Stimulated activated CD4-positive, alpha-beta T cell treated with anti-CD3 and anti-CD28 coated beads, Interleukin-4, amount 100 ng/mL, for 48 hours (primary cell): Measurements from ENCODE around the gene DRC7.
"Not testable (repeated sequence)": the region's sequence is repeated elsewhere in the genome, so short reads cannot be mapped to it uniquely, and the experiment has no call there.

Experiments used
- DNase-seq, 2 donors: peaks; one replicate each; pipeline ENCODE4 v3.0.0-alpha.2; 2020; ENCODE audit warnings: low read depth in 2 of 2

Gene DRC7

DNA sequence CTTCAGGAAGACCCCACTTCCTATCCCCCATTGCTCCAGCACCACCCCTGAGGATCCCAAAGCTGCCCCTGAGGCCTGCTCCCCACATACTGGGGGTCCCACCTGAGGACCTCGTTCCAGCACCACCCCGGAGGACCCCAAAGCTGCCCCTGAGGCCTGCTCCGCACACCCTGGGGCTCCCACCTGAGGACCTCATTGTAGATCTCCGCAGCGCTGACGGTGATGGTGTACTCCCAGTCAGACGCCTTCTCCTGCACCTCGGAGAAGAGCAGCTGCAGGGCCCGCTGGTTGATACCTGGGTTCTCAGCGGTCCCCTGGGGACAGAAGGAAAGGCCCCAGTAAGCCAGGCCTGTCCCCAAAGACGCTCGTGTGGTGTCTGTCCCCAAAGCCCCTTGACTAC, 67.4 kb downstream of the DRC7 start:
- DNase-seq: no peak

DNA sequence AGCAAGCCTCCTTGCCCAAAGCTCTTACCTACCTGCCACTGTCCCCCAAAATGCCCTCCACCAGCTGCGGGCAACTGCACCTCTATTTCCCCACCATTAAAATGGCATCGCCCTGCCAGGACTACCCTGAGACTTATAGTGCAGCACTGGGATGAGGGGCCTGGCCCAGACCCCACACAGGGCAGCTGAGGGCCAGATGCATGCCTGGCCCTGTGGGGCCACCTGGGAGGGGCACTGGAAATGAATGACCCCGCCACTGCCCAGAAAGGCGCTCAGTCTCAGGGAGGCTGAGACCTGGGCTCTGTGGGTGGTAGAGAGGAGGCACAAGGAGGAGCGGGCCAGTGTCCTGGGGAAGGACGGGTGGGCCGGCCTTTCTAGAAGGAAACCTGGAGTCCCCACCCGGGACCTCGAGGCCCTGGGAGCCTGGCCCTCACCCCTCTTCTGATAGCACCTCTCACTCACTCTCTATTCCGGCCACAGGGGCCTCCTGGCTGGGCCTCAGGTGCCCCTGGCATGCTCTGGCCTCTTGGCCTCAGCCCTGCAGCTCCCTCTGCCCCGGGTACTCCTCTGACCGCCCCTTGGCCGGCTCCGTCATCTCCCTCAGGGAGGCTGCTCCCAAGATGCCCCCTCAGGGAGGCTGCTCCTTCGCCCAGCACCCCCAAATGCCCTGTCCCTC, 67.9 kb downstream of the DRC7 start:
- no peak for DNase-seq

DNA sequence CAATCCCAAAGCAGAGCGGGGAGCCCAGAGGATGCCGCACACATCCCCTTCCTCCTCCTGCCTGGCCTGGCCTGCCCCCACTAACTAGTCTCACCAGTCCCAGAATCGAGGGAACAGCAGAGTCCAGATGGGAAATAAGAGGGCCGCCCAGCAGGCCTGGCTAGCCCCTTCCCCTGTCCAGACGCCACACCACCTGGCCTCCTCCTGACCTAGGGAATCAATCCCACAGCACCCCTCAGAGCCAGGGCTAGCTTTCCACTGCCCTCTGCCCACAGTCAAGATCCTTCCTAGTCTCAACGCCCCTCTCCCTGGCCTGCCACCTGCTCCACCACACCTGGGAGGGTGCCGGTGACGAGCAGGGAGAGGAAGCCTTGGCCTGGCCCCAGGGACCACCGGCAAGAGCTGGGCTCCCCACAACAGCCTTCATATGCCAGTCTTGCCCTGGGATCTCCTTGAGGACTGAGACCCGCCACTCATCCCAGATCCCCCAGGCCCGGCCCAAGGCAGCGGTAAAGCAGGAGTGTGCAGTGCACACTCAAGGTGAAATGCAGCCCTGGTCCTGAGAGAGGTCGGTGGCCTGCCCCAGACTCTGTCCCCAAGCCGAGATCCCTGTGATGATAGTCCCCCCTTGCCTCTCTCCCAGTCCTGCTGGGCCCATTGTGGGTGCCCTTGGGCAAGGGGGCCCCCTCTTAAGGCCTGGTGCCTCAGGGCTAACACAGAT, 68.8 kb downstream of the DRC7 start:
- DNase-seq: no peak

GRCh38 chr16:57764006-57764340, 69.4 kb downstream of the DRC7 start:
- DNase-seq: no peak

GRCh38 chr16:57764341-57765159, 69.9 kb downstream of the DRC7 start:
- peak; percentile 15 to 18 for DNase-seq

- DNase-seq: no peak
Measured at GRCh38 chr16:57765160-57765728, 70.6 kb downstream of the DRC7 start.

DNA sequence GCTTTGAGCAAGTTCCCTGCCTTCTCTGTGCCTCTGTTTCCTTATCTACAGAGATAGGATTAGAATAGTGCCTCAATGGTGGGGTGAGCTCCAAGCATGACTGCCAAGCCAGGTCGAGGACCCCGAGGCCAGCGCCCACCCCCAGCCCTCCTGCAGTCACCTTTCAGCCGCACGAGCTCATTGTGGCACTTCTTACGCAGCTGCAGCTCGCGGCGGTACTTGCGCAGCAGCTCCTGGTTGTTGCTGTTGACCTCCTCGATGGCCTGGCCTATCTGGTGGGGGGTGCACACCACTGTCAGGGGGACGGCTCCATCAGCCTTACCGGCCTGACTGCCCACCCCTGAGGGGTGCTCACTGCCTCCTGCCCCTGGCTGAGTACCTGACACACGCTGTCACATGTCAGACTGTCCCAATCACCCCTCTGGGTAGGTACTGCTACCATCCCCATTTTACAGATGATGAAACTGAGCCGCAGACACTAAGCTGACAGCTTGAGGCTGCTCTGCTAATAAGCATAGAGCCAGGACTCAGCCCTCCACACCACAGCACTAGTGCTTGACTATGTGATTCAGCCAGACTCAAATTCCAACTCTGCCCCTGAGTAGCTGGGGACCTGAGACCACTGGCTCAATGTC, 72.2 kb downstream of the DRC7 start:
- DNase-seq: no peak

- DNase-seq: no peak
Measured at GRCh38 chr16:57769541-57770145, 75.0 kb downstream of the DRC7 start.

GRCh38 chr16:57770361-57770760, 75.8 kb downstream of the DRC7 start:
- no peak for DNase-seq

DNA sequence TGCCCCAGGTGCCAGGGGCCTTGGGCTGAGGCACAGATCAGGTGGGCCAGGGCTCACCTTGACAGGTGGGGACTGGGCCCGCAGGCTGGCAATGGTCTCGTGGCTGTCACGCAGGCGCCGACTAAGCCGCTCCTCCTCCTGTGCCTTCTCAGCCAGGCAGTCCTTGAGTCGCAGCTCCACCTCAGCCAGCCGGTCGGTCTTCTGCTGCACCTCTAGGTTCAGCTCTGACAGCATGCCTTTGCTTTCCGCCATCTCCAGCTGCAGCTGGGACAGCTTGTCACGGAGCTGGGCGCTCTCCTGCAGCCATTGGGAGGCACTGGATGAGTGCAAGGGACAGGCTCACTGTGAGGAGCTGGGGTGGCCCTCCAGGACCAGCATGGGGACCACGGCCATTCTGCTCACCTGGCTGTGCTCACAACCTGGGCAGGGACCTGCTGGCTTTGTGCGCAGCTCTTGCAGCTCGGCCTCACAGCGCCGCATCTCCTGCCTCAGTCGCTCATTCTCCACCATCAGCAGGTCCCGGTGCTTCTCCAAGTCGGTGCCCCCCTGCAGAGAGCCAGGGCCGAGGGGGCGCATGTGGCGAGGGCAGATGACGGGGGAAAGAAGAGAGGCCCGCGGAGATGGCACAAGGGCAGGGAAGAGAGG, 76.7 kb downstream of the DRC7 start:
- DNase-seq: no peak

- no peak for DNase-seq
Measured at GRCh38 chr16:57773019-57773418, 78.4 kb downstream of the DRC7 start.

DNA sequence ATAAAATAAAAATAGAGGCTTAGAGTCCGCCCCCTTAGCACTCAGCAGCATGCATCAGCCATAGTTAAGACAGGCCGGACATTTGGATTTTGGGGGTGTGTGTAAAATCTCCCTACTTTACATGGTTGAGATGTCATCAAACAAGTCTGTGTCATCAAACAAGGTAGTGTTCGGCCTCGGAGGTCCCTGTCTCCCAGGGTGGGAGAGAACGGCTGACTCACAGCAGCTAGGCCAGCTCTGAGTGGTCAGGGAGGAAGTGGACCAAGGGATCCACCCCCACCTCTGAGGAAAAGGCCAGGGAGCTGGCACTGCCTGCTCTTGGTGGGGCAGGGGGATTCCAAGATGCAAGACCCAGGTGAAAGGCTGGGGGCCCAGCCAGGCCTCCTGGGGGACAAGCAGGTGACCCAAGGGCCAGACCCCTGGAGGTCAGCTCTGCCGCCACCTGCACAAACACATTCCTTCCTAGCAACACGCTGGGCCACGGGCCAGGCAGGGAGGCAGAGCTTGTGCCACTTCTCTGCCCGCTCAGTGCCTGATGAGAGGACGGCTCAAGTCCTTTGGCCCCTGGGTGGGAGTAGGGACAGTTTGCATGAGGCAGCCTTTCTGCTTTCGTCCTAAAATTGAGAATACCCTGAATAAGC, 79.2 kb downstream of the DRC7 start:
- no peak for DNase-seq

DNA sequence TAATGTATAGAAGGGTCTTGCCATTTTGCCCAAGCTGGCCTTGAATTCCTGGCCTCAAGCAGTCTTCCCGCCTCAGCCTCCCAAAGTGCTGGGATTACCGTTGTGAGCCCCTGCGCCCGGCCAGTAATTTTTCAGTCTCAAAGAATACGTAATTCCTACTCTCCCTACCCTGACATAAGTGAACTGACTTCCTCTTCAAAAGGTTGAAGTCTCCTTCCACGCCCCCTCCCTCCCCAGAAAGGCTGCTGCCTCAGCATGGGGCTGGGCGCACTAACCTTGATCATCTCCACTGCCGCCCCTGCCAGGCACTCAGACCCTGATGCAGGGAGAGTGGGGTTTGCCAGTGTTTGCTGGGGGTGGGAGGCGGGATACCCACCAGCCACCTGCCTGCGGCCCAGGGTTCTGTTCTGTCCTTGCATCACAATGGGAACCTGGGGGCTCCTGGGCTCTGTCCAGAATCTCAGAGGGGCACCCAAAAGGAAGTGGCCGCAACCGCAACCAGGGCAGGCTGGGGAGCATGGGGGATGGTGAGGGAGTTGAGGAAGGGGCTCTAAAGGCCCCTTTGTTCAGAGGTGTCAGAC, 80.2 kb downstream of the DRC7 start:
- DNase-seq: no peak

- DNase-seq: no peak
Measured at GRCh38 chr16:57775661-57776469, 81.3 kb downstream of the DRC7 start.

GRCh38 chr16:57778658-57779057, 84.1 kb downstream of the DRC7 start:
- no peak for DNase-seq

- DNase-seq: not testable (repeated sequence)
Measured at GRCh38 chr16:57779836-57780235, 85.2 kb downstream of the DRC7 start.

DNA sequence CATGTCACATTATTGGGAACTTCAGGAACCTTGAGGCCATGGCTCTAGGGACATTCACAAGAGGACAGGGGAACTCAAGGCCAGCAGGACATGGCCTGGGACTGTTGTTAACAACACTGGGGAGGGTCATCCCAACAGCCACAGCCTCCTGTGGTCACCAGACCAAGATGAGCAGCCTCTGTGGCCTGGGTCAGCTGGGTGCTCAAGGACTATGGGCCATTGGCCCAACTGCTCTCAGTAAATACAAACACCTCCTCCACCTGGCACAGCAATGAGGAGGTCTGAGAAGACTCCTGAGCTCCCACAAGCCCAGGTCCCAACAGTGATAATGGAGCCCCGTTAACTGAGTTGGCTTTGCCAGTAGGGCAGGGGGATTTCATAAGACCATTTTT, 86.7 kb downstream of the DRC7 start:
- DNase-seq: no peak
